HG03378 (cell line): ENCODE data around the gene HAND2.

Source experiments
- ATAC-seq: cut with Tn5 transposase; IDR thresholded peaks from one replicate; pipeline ENCODE4 v1.9.1; 2021; ENCODE audit warnings: mild to moderate bottlenecking, moderate library complexity; ENCODE audit not compliant: unreplicated experiment

Gene HAND2

DNA sequence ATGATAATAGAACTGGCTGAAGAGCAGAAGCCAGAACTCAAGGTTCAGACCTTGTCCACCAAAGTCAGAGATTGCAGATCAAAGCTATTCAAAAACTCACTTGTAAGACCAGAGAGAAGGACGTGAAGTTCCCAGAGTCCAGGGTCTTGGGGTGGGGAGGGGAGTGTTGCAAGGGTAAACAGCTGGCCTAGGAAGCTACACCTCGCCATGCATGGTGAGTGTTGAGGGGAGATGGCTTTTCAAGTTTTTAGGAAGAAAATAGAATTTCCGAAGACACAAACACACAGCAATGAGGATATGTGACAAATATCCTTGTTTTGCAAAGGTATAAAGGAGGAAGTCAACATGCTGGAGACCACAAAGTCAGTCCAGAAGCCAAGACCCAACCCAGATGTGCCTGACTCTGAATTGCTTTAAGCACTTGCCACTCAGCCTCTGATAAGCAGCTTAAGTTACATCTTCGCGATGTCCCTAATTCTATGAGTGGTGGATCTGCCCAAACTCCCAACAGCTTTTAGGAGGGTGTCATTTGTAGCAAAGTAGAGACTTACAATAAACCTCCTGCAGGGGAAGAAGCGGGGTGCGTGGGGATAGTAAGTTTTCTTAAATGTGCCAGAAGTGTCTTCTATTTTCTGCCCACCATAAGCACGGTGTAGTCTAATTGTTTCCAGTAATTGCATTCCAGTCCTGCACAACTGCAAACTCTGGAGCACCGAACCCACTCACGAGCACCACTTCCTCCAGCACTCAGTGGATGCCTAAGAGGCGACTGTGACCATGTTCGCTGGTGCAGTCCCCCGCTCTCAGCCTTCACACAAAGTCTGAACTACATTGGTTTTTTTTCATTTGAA, 26.5 kb downstream of the HAND2 start:
- no peak for ATAC-seq

GRCh38 chr4:173502282-173502681, 27.7 kb downstream of the HAND2 start:
- ATAC-seq, result no peak

- ATAC-seq, result no peak
These were observed 28.4 kb downstream of the HAND2 start for GRCh38 chr4:173501592-173502150.

DNA sequence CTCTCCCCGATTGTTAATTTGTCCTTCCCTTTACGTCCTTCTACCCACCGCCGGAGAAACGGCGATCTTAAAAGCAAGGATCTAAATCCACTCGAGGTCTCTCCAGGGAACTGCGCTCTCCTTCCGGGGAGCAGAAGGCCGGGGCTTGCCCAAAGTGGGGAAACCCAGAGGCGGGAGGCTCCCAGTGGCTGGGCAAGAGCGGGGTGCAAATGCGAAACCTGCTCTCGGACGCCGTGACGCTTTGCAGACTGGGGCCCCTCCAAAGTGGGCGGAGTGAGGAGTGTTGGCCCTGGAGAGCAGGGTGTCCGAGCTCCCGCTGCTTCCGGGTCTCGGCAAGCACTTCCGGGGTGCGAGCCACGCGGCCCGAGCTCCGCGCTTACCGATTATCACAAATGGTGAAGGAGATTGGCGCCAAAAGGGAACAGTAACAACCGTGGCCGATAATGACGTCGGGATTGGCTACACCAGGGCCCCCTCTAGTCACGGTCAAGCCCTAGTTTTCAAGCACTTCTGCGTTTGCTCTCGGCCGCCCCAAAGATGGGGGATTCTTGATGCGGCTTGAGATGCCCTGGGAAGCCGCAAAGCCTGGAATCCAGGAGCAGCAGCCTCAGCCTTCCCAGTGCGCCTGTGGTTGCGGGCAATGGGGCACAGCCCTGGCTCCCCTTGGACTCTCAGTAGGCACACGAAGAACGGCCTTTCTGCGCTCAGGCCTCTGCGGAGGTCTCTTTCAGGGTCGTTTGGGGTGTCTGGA, 29.0 kb downstream of the HAND2 start:
- no peak for ATAC-seq

DNA sequence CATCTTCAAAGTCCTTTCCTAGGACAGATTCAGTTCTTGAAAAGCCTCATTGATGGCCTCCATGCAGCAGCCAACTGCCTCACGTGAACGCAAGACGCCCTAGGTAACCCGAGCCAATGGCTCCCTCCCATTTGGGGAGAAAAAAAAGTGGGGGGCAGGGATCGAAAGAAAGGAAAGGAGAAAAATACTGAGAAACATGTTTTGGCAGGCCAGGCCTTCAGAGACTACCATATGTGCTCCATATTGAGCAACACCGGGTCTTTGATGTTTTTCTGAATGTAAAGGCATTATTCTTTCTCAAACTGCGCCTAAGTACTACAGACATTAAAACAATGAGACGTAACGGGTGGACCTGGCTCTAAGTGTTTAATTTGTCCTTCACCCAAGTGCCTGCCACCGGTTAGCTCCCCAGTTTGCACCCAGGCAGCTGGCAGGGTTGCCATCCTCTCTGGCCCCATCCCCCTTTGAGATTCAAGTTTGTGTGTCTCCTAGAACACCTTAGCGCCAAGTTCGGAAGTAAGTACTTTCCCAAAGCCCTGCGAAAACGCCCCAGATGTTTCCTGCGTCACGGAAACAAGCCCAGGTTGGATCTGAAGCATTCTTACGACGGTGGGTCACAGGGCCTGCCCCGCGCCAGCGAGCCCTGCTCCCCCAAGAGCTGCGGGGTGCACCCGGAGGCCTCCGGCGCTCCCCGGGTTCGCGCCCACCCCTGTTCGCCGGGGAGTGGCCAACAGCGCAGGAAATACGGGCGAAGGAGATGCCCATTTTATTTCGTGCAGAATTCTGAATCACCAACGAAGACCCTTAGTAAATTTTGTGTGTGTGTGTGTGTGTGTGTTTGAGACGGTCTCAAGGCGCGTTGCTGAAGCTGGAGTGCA, 30.1 kb downstream of the HAND2 start:
- no peak for ATAC-seq

GRCh38 chr4:173498771-173499170, 31.3 kb downstream of the HAND2 start:
- ATAC-seq, result no peak

- ATAC-seq, result peak; percentile 58
These were observed 32.0 kb downstream of the HAND2 start for GRCh38 chr4:173498023-173498422.

- ATAC-seq, result peak; percentile 97
These were observed 35.7 kb downstream of the HAND2 start for GRCh38 chr4:173494013-173494970.

- ATAC-seq, result no peak
These were observed 37.0 kb downstream of the HAND2 start for GRCh38 chr4:173493041-173493440.

- no peak for ATAC-seq
These were observed 37.7 kb downstream of the HAND2 start for GRCh38 chr4:173492315-173492714.

DNA sequence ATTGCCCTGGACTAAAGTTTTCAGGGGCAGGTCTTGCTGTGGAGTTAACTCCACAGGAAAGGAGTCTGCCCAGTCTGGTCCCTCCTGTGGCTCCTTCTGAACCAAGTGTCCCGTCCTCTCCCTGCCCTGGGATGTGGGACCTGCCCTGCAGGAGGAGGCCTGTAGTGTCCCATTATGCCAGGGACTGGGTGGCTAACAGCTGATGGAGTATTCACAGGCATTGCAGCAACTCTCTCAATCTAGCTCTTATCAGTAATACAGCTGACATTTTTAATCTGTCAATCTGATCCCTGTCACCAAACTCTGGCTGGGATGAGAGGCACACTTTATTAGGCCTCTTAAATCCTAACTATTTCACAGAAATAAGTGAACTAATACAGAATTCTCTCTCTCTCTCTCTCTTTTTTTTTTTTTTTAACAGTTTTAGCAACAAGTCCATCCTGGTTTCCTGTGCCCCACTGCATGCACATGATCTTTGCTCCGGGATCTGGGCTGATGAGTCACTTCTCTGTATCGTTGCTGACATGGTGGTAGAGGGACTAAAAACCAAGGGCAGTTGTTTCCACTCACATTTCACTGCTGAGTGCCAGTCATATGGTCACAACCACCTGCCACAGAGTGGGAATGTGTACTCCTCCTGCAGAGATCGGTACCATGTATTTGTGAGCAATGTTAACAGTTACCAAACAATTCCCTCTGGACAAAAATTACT, 39.1 kb downstream of the HAND2 start:
- no peak for ATAC-seq

GRCh38 chr4:173490256-173490655, 39.8 kb downstream of the HAND2 start:
- no peak for ATAC-seq

- ATAC-seq, result no peak
These were observed 40.5 kb downstream of the HAND2 start for GRCh38 chr4:173489514-173489913.

- ATAC-seq, result no peak
These were observed 41.4 kb downstream of the HAND2 start for GRCh38 chr4:173488656-173489055.

- ATAC-seq, result no peak
These were observed 42.0 kb downstream of the HAND2 start for GRCh38 chr4:173488074-173488473.

GRCh38 chr4:173486714-173487392, 43.2 kb downstream of the HAND2 start:
- no peak for ATAC-seq

DNA sequence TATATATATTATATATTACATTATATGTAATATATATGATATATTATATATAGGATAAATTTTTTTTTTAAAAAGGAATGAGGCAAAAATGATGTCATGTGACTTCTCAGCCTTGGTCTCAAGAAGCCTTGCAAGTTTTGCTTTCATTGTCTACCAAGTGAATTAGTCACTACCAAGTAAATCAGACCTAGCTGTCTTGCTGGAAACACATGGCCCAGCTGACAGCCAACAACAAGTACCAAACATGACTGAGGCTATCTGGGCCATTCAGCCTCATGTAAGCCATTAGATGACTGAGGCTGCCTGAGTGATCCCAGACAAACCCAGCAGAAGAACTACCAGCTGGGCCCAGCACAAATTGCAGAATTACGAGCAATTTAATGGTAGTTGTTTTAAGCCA, 44.9 kb downstream of the HAND2 start:
- ATAC-seq, result no peak

- ATAC-seq, result no peak
These were observed 47.6 kb downstream of the HAND2 start for GRCh38 chr4:173482330-173482931.
